GM19452 (cell line): Measurements from ENCODE around the gene GABRG1.

Experiments used
- ATAC-seq: cut with Tn5 transposase; IDR thresholded peaks from one replicate; pipeline ENCODE4 v1.9.1; 2021; ENCODE audit not compliant: unreplicated experiment

Gene GABRG1

DNA sequence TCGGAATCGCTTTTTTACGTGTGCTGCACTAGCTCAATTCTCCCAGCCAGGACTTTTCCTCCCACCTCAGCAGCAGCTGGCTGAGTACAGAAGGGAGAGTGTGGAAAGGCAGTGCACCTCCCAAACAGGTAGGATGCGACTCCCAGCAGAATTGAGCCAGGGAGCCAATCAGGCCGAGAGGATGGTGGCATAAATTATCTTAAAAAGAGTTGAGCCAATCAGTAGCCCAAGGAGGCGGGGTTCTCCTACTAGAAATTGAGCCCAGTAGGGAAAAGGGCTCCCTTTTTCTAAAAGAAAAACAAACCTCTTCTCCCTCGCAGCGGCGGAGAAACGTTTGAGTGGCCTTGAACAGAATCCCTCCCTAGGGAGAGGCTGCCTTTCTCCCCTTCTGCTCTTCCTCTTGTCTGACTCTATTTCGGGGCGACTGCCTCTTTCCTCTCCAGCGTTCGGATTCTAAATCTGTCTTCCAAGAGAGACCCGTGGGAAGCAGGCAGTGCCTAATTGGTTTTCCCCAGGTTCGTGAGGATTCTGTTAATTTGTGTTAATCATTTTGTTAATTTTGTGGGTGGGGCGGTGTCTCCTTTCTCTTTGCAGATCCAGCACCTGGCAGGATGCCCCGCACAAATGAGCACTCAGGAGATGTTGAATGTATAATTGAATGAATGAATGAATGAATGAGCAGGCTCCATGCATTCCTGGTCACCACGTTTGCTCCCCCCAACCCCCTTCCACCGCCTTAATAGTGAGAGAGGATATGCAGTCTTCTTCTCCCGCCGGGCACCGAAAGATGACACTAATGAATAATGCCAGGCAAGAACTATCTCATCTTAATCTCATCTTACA, at the start of gene GABRG1:
TSS of gene GABRG1 (minus strand) at position 142 of the 843 bp plus-strand sequence. CDS start at position 1, 141 bp downstream.
- no peak for ATAC-seq

DNA sequence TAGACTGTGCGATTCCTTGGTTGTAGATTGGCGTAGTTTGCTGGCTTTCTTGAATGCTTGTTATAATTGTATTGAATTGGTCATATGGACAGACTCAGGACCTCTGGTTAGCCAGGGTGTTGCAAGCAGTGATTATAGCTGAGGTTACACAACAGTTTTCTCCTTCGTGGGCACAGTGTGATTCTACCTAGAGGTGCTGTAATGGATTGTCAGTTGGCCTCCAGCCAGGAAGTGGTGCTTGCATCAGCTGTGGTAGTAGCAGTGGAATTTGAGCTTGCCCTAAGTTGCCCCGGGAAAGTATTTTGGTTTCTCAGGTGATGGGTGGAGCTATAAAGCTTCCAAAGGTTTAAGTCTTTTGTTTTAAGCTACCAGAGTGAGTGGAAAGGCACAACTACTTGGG, 23.1 kb upstream of the GABRG1 start:
- ATAC-seq, result no peak

DNA sequence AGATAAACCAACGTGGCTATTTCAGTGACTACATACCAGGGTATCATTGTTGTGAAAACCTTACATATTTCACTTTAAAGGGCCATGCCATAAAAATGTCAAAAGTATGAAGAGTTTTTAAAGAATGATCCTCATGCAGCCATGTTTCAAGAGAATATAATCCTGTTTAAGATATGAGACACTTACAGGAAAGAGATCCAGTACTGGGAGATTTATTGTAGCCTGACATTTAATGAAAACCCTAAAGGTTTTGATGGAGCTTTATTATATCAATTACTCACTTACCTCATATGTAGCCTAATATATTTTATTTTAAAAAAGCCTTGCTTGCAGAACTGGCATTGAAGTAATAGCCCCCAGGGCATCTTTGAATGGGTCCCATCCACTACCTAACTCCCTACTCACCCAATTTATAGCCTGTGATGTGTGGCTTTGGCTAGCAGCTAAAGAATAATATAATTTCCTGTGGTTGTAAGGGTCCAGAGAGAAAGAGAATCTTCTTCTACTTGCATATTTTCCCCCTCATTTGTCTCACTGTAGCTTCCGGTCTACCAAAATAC, 7.7 kb upstream of the GABRG1 start:
- ATAC-seq, result no peak

DNA sequence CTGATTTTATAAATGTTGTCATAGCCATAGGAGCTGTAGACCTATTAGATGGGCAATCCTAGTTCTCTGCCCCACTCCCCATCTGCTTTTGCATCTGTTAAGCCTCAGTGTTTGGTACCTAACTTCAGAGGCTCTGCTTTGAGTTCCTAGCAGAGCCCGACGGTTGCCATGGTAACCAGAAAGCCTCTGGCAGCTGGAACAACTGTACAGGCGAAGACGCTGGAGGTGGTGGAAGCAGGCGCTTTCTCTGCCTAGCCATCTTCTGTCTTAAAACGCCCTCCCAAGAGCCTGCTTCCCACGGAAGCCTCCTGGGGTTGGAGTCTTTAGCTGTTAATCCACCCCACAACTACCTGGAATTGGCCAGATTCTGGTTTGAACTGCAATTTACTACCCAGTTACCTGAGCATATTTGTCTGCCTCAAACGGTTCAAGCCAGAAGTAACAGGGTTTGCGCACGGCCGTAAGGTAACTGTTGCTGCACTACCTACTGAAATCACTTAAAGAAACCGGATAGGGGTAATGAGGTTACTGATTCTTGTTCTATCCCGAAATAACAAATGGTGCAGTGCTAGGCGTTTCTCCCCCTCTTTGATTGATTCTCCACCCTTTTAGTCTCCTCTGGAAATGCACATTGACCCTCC, 1.0 kb upstream of the GABRG1 start:
- no peak for ATAC-seq

DNA sequence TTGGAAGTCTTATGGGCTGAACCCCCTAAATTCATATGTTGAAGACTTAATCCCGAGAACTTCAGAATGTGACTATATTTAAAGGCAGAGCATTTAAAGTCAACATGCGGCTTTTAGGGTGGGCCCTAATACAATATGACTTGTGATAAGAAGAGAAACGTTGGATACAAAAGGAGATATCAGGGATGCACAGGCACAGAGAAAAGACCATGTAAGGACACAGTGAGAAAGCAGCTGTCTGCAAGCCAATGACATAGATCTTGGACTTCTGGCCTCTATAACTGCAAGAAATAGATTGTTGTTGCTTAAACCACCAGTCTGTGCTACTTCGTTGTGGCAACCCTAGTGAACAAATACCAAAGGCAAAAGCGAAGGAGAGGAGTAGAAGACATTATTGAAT, 42.2 kb downstream of the GABRG1 start:
- ATAC-seq, result no peak

DNA sequence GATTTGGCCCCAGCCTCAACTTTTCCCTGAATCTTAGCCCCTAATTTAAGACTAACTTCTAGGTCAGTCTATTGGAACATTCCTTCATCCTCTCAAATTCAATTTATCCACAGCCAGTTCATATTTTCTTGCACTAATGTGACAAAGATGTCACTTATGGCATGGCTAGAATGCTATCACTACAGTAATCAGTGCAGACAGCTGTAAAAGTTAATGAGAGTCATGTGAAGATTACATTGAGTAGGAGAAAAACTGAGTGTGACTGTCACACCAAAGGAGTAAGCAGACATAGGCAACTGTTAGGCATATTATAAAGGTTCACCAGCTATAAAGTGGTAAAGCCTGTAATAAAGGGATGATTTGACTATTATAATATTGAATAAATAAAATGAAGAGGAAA, 42.6 kb downstream of the GABRG1 start:
- ATAC-seq, result no peak

DNA sequence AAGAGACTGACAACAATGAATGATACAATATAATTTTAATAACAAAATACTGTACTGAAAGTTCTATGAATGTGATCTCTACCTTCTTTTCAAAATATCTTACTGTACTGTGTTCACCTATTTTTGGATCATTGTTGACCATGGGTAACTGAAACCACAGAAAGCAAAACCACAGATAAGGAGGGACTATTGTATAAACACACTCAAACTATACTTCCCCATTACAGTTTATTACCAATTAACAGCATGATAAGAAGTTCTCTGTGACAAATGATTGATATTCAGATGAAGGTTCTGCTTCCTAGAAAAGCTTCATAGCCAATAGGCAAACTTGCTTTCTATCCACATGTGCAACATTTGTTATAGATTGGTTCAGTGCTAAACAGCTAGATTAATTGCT, 50.1 kb downstream of the GABRG1 start:
- ATAC-seq, result no peak

DNA sequence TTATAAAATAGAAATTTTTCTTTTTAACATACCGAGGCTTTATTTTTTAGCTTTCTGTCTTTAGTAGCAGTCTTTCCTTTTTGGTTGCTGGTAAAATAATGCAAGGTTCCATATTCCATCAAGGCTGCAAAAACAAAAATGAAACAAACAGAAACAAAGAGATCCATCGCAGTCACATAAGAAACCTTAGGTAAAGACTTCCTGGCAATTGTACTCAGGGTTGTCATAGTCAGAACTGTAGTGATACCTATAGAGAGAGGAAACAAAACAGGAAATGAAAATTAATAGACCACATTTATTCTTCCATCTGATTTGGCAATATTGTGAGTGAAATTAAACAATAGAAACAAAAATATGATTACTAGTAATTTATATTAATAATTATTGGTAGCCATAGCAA, 72.5 kb downstream of the GABRG1 start:
- no peak for ATAC-seq

DNA sequence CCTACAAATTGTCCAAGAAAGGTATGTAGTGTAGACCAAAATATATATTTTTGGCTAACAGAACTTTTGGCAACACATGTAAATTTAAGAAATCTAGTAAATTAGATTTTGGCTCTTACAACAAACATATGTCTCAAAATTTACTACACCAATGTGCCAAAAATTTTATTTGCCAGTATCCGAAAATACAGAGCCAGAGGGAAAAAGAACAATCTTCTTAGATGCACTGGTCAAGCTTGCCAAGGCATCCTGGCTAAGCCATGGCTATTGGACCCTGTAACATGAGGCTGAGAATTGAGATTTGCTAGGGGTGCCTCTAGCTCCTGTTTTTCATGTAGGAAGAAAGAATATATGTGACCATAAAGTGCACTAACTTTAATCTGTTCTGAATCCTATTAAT, 91.8 kb downstream of the GABRG1 start:
- no peak for ATAC-seq

DNA sequence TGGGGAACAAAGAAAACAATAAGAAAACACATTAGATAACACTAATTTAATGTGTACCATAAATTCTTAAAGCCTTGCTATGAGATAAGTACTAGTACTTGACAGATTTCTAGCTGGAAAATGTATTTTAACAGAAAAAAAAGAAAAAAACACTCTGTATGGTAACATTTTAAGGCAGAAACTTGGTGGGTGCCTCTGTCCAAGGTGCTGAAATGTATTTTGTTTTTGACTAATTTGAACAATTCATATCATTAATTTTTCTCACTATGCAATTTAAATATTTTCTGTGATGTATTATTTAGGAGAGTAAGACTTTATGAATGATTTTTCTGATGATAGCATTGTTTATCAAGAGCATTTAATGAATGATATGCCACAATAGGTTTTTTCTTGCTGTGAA, 107.5 kb downstream of the GABRG1 start:
- no peak for ATAC-seq

DNA sequence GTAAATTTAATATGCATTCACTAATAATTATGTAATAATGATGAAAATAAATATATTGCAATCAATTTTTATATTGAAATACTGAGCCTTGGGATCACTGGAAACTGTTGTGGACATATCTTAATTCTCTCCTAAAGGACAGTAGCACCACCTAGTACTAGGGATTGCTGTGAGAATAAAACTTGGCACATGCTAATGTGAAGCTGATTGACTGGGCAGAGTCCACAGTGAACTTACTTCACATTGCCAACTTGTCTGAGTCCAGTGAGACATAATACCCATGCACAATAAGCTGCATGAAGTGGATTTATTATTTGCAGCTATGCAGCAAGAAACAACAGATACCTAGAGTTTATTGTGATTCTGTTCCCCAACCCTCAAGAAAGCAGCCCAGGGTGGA, 131.1 kb downstream of the GABRG1 start:
- ATAC-seq, result no peak

DNA sequence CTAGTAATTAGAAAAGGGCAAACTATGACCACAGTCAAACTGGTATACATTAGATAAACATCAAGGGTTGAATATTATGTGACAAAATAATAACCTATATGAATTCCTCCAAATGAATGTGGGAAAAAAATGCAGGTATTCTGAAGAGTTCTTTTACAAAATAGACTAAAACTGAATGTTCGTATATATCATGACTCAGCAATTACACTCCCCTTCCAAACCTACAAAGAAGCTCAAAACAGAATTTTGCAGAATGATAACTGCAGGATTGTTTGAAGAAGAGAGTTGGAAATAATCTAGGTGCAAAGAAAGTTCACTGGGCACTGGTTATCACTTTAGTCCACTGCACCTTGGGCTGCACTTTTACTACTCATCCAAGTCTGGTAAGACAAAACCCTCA, 134.1 kb downstream of the GABRG1 start:
- ATAC-seq, result no peak

DNA sequence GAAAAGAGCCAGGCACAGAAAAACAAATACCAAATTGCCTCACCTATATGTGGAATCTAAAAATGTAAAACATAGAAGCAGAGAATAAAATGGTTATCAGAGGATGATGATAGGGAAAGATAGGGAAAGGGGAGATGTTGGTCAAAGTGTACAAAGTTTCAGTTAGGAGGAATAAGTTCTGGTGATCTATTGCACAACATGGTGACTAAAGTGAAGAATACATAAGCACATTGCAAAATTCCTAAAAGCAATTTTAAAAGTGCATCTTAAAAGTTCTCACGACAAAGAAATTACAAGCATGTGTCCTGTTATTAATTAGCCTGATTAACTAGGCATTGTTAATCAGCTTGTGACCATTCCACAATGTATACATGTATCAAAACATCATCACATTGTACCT, 136.0 kb downstream of the GABRG1 start:
- no peak for ATAC-seq
